ENCODE results near the gene ZNF784.
A peak's percentile ranks its signal among the peaks of the same experiment; 100 is the strongest.

ZNF784 gene

DNA sequence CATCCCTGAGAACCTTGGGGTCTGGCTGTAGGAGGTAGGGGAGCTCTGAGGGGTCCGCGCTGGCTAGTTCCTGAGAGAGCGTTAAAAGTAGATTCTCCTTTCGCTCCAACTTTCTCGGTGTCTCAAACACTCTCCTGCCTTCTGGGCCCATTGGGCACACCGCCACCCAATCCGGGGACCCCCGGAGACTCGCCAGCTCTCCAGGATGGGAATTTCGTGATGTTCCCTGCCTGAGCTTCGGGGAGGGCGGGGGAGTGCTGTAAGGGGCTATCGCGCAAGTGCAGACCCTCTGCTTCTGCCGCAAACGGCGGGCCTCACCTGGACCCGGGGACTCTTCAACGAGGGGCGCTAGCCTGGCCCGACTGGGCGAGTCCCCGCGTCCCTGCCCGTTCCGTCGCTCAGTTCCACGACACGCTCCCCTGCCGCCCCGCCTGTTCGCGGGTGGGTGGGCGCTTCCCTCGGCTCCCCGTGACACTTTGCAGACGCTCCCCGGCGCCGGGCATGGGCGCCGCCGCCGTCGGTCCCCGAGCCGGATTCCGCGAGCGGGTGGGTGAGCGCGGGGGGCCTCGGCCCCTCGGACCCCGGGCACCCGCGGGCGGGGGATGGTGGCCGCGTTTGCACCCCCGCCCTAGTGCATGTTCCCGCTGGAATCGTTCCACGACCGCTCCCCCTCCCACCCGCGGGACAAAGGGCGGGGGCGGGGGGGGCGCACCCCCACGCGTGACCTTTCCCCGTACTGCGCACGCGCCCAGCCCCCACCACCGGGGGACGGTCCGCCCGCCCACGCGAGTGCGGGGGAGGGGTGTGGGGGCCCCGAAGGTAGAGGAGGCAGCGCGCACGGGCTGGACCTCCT is 23.6 kb upstream of the ZNF784 start, which contains the start of gene CCDC106:
CCDC106 (plus strand) TSS at position 481 of the 853 bp plus-strand sequence. CDS start 835 bp downstream, outside the sequence.
- no peaks in the 10 kb centered on the region for H3K9me3 ChIP-seq (ENCODE audit: control insufficient read depth, insufficient read depth, low read depth, low read length)
- H3K4me1 ChIP-seq (ENCODE audit: control insufficient read depth, insufficient read depth, low read length): peaks cover 17% of the 10 kb centered on the region
- H3K9ac ChIP-seq (ENCODE audit: low read length): peak within 1 kb of the TSS; percentile 93
- peak within 1 kb of the TSS; percentile 89 for H3K4me3 ChIP-seq (ENCODE audit: low read depth, low read length)
- H3K27ac ChIP-seq (ENCODE audit: low read depth, low read length): peak within 1 kb of the TSS; percentile 85
- peaks cover 16% of the 10 kb centered on the region for H3K36me3 ChIP-seq (ENCODE audit: control insufficient read depth, insufficient read depth, low read length)
- H3K27me3 ChIP-seq (ENCODE audit: control insufficient read depth, insufficient read depth, low read length): no peaks in the 10 kb centered on the region

DNA sequence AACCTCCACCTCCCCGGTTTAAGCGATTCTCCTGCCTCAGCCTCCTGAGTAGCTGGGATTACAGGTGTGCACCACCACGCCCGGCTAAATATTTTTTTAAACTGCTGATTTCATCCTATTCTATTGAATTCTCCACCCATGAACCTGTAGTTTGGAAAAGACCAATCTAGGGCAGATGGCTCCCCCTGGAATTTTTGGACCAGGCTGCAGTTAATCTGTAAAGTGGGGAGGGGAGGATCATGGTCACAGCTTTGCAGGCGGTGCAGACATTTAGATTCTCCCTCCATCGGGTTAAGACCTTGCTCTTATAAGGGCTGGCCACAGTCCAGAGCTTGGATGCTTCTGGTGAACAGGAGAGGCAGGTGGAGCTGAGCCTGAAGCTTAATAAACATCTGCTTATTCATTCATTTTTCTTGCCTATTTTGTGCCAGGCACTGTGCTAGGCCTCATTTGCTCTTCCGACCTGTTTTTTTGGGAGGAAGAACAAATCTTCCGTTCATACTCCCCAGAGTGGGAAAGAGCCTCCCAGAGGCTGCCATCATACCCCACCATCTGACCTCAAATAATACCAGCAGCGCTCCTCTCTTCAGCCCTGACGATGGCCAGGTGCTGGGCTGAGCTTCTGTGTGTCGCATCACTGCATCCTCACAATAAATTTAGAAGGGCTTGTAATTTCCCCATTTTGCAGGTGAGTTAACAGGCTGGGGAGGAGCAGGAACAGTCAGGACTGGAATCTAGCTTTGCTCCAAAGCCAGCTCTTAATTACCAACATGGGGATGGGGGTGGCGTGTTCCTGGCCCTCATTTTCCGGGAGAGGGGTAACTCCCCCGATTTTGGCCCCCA is 22.7 kb upstream of the ZNF784 start:
- no peak overlapping the region for H3K27ac ChIP-seq (ENCODE audit: low read depth, low read length)
- no peaks in the 10 kb centered on the region for H3K27me3 ChIP-seq (ENCODE audit: control insufficient read depth, insufficient read depth, low read length)
- H3K36me3 ChIP-seq (ENCODE audit: control insufficient read depth, insufficient read depth, low read length): peaks cover 16% of the 10 kb centered on the region
- no peaks in the 10 kb centered on the region for H3K9me3 ChIP-seq (ENCODE audit: control insufficient read depth, insufficient read depth, low read depth, low read length)
- H3K4me3 ChIP-seq (ENCODE audit: low read depth, low read length): peak overlapping the region; percentile 89
- peaks cover 16% of the 10 kb centered on the region for H3K4me1 ChIP-seq (ENCODE audit: control insufficient read depth, insufficient read depth, low read length)
- peak overlapping the region; percentile 93 for H3K9ac ChIP-seq (ENCODE audit: low read length)

DNA sequence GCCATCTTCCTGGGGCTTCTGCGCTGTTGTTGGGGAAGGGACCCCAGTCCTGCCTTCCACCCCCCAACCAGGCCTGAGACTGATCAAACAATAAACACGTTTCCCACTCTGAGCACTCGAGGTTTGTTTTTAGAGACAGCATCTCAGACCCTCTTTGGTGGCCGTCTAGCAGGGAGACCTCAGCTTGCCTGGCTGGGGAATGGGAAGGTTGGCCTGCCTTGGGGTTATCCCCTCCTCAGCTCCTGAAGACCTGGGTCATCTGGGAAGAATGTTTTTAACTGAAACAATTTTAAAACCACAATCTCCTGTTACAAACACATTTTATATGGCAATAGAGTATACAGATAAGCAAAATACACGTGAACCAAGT is 21.1 kb upstream of the ZNF784 start:
- no peak overlapping the region for H3K27ac ChIP-seq (ENCODE audit: low read depth, low read length)
- peaks cover 16% of the 10 kb centered on the region for H3K36me3 ChIP-seq (ENCODE audit: control insufficient read depth, insufficient read depth, low read length)
- no peak overlapping the region for H3K4me3 ChIP-seq (ENCODE audit: low read depth, low read length)
- H3K27me3 ChIP-seq (ENCODE audit: control insufficient read depth, insufficient read depth, low read length): no peaks in the 10 kb centered on the region
- no peaks in the 10 kb centered on the region for H3K9me3 ChIP-seq (ENCODE audit: control insufficient read depth, insufficient read depth, low read depth, low read length)
- no peak overlapping the region for H3K9ac ChIP-seq (ENCODE audit: low read length)
- H3K4me1 ChIP-seq (ENCODE audit: control insufficient read depth, insufficient read depth, low read length): peaks cover 15% of the 10 kb centered on the region

DNA sequence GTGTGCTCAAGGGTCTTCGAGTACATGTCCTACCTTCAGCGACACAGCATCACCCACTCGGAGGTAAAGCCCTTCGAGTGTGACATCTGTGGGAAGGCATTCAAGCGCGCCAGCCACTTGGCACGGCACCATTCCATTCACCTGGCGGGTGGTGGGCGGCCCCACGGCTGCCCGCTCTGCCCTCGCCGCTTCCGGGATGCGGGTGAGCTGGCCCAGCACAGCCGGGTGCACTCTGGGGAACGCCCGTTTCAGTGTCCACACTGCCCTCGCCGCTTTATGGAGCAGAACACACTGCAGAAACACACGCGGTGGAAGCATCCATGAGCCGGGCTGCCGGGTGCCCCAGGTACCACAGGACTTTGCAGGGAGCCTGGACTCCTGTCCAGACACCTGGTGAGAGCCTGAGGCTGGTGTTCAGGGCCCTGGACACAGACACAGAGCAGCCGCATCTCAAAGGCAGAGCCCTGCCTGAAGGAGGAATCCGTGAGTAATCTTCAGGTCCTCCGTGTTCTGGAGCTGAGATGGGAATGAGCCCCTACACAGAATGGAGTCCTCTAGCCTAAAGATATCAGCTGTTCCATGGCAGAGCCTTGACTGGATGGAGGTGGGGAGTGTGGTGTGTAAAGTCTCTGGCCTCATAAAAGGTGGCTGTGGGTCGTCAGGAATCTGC is 20.6 kb upstream of the ZNF784 start:
- Histone ChIP-seq H3K9ac (ENCODE audit: low read length) (peak overlapping the region; percentile 92), H3K9me3 (ENCODE audit: control insufficient read depth, insufficient read depth, low read depth, low read length) (no peaks in the 10 kb centered on the region), H3K4me3 (ENCODE audit: low read depth, low read length) (peak overlapping the region; percentile 91)

DNA sequence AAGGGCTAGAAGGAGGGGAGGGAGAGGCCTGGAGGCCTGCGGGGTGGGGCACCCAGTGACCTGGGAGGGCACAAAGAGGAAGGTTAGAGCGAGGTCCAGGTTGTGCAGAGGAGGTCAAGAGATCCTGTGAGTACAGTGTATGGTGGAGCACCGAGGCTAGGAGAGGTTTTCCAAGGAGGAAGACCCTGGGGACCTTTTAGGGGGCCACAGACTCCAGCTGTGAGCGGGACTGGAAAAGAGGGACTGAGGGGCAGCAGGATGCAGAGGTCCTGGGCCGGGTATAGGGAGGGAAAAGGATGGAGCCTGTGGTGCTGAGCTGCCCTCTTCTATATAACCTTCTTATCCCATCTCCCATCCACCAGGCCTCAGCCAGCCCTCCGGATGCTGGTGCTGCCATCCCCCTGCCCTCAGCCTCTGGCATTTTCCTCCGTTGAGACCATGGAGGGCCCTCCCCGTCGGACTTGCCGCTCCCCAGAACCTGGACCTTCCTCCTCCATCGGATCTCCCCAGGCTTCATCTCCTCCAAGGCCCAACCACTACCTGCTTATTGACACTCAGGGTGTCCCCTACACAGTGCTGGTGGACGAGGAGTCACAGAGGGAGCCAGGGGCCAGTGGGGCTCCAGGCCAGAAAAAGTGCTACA is 19.9 kb upstream of the ZNF784 start:
- Histone ChIP-seq H3K27ac (ENCODE audit: low read depth, low read length) (peak overlapping the region; percentile 63; the same call in 1 of the 2 replicates), H3K4me3 (ENCODE audit: low read depth, low read length) (peak overlapping the region; percentile 91), H3K9ac (ENCODE audit: low read length) (peak overlapping the region; percentile 92), H3K9me3 (ENCODE audit: control insufficient read depth, insufficient read depth, low read depth, low read length) (no peaks in the 10 kb centered on the region), H3K4me1 (ENCODE audit: control insufficient read depth, insufficient read depth, low read length) (peaks cover 18% of the 10 kb centered on the region), H3K27me3 (ENCODE audit: control insufficient read depth, insufficient read depth, low read length) (no peaks in the 10 kb centered on the region), H3K36me3 (ENCODE audit: control insufficient read depth, insufficient read depth, low read length) (peaks cover 16% of the 10 kb centered on the region)

More for the DNA sequence above, 20.6 kb upstream of the ZNF784 start:
- Histone ChIP-seq H3K36me3 (ENCODE audit: control insufficient read depth, insufficient read depth, low read length) (peaks cover 16% of the 10 kb centered on the region), H3K27ac (ENCODE audit: low read depth, low read length) (no peak overlapping the region), H3K27me3 (ENCODE audit: control insufficient read depth, insufficient read depth, low read length) (no peaks in the 10 kb centered on the region), H3K4me1 (ENCODE audit: control insufficient read depth, insufficient read depth, low read length) (peaks cover 18% of the 10 kb centered on the region)

DNA sequence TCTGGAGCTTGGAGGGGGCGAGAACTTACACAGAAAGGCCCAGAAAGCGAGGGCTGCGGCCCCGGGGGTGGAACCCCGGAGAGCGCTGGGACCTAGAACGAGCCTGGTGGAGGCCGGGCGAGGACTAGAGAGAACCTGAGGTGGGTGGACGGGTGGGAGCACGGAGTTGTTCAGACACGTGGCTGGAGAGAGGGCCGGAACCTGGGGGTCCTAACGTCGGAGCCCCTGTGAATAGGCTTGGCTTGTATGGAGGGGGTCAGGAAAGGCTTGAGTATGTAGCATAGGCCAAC is 19.5 kb upstream of the ZNF784 start:
- H3K4me1 ChIP-seq (ENCODE audit: control insufficient read depth, insufficient read depth, low read length): peaks cover 18% of the 10 kb centered on the region
- H3K36me3 ChIP-seq (ENCODE audit: control insufficient read depth, insufficient read depth, low read length): peaks cover 16% of the 10 kb centered on the region
- peak overlapping the region; percentile 63 for H3K27ac ChIP-seq (ENCODE audit: low read depth, low read length)
- H3K27me3 ChIP-seq (ENCODE audit: control insufficient read depth, insufficient read depth, low read length): no peaks in the 10 kb centered on the region
- peak overlapping the region; percentile 92 for H3K9ac ChIP-seq (ENCODE audit: low read length)
- peak overlapping the region; percentile 91 for H3K4me3 ChIP-seq (ENCODE audit: low read depth, low read length)
- no peaks in the 10 kb centered on the region for H3K9me3 ChIP-seq (ENCODE audit: control insufficient read depth, insufficient read depth, low read depth, low read length)

DNA sequence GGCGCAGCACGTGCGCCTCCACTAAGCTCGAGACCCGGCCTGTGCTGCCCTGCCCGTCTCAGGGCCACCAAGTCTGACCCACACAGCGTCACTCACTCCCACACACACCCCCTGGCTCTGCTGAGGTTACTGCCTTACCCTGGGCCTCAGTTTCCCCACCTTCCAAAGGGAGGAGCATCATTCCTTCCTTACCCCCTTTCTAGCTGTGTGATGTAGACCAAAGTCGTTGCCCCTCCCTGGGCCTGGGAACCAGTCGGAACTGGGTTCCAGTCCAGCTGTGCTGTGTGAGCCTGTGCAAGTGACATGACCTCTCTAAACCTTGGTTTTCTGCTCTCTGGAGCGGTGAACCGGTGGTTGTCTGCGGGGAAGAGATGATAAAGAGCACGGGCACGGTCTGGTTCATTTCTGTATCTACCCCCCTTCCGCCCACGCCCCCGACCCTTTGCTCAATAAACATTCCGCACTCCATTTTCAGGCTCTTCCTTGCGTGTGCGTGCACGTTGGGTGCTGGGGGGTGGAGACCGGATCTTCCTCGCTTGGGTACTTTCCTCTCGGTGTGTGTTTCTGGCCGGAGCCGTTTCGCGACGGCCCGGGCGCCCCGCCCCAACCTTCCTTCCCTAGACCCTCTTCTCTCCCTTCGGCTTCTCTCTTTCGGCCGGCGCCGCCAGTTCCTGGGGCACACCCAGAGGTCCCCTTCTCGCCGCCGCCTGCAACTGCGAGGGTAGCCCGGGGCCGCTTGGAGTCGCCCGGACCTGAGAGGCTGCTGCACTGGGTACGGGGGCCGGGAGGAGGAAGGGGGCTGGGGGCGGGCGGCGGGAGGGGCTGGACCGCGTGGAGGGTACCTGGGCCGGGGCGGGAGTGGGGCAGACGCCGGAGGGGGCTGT is 18.9 kb upstream of the ZNF784 start, which contains the start of gene ZNF581:
ZNF581 (plus strand) TSS at position 647 of the 884 bp plus-strand sequence. CDS start 923 bp downstream, outside the sequence.
- H3K9ac ChIP-seq (ENCODE audit: low read length): peak within 1 kb of the TSS; percentile 92
- peak within 1 kb of the TSS; percentile 91 for H3K4me3 ChIP-seq (ENCODE audit: low read depth, low read length)
- peak within 1 kb of the TSS; percentile 63 for H3K27ac ChIP-seq (ENCODE audit: low read depth, low read length)
- peaks cover 16% of the 10 kb centered on the region for H3K36me3 ChIP-seq (ENCODE audit: control insufficient read depth, insufficient read depth, low read length)
- no peaks in the 10 kb centered on the region for H3K9me3 ChIP-seq (ENCODE audit: control insufficient read depth, insufficient read depth, low read depth, low read length)
- H3K27me3 ChIP-seq (ENCODE audit: control insufficient read depth, insufficient read depth, low read length): no peaks in the 10 kb centered on the region
- peaks cover 14% of the 10 kb centered on the region for H3K4me1 ChIP-seq (ENCODE audit: control insufficient read depth, insufficient read depth, low read length)

DNA sequence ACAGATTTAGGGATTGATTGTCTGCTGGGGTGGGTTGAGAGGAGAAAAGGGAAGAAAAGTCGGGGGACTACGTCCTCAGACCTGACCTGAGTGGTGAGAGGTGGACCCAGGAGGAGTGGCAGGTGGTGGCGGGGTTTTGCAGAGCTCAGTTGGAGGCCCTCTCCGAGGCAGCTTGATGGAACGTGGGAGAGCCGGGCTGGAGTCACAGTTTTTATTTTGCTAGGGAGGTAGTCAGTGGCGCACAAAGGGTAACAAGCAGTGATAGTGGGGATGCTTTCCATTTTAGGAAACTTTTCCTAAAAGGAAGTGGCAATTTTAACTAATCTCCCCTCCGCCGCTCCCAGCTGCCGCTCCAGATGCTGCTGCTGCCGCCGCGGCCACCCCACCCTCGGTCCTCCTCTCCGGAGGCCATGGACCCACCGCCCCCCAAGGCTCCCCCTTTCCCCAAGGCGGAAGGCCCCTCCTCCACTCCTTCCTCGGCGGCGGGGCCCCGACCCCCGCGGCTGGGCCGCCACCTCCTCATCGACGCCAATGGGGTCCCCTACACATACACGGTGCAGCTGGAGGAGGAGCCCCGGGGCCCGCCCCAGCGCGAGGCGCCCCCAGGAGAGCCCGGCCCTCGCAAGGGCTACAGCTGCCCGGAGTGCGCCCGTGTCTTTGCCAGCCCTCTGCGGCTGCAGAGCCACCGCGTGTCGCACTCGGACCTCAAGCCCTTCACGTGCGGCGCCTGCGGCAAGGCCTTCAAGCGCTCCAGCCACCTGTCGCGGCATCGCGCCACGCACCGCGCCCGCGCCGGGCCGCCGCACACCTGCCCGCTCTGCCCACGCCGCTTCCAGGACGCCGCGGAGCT is 18.0 kb upstream of the ZNF784 start:
- no peaks in the 10 kb centered on the region for H3K9me3 ChIP-seq (ENCODE audit: control insufficient read depth, insufficient read depth, low read depth, low read length)
- H3K9ac ChIP-seq (ENCODE audit: low read length): peak overlapping the region; percentile 64
- H3K4me1 ChIP-seq (ENCODE audit: control insufficient read depth, insufficient read depth, low read length): peaks cover 14% of the 10 kb centered on the region
- H3K4me3 ChIP-seq (ENCODE audit: low read depth, low read length): peak overlapping the region; percentile 91
- no peaks in the 10 kb centered on the region for H3K27me3 ChIP-seq (ENCODE audit: control insufficient read depth, insufficient read depth, low read length)
- peaks cover 16% of the 10 kb centered on the region for H3K36me3 ChIP-seq (ENCODE audit: control insufficient read depth, insufficient read depth, low read length)
- no peak overlapping the region for H3K27ac ChIP-seq (ENCODE audit: low read depth, low read length)

DNA sequence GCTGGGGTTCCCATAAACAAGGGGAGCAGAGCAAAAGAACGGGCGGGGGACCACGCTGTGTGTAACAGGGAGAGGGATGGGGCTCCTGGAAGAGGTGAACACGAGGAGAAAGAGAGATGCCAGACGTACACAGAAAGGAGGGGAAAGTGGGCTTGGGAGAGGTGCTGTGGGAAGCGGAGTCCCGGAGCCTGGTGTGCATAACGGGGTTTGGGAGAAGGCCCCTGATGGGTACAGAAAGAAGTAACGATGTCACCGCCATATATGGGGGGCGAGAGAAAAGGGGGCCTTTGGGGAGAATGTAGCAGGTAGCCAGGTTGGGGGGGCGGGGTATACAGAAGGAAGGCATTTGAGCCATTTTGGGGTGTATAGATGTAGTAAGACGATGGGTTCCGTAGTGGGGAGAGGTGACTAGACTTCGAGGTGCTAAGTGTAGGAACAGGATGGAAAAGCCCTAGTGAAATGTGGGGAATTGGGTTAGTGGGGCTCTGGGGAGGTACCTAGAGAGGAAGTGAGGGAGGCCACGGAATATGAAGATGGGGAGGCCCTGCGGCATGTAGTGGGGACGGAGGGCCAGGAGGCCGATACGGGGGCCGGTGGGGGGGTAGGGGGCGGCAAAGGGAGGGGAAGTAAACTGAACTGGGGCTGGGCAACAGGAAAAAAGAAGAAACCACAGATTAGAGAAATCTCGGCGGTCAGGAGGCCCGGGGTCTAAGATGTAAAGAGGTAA is 17.2 kb upstream of the ZNF784 start:
- Histone ChIP-seq H3K4me3 (ENCODE audit: low read depth, low read length) (peak overlapping the region; percentile 91), H3K27me3 (ENCODE audit: control insufficient read depth, insufficient read depth, low read length) (no peaks in the 10 kb centered on the region)

More for the DNA sequence above, 17.2 kb upstream of the ZNF784 start:
- Histone ChIP-seq H3K4me1 (ENCODE audit: control insufficient read depth, insufficient read depth, low read length) (peaks cover 10% of the 10 kb centered on the region), H3K9ac (ENCODE audit: low read length) (peak overlapping the region; percentile 89), H3K9me3 (ENCODE audit: control insufficient read depth, insufficient read depth, low read depth, low read length) (no peaks in the 10 kb centered on the region), H3K36me3 (ENCODE audit: control insufficient read depth, insufficient read depth, low read length) (peaks cover 16% of the 10 kb centered on the region), H3K27ac (ENCODE audit: low read depth, low read length) (peak overlapping the region; percentile 64; the same call in 1 of the 2 replicates)

All from HUES6 (cell line).